Fibroblast of mammary gland (primary cell): Measurements from ENCODE around the gene FBXW2.

Source experiments
- DNase-seq: peaks from one replicate; pipeline ENCODE4 v3.0.0-alpha.2; 2010; ENCODE audit warnings: low read depth
- H3K4me3 ChIP-seq: 2 replicates; pipeline ENCODE4 v1.5.1; 2011; ENCODE audit warnings: low read depth, mild to moderate bottlenecking, low read length, moderate library complexity; ENCODE audit not compliant: control insufficient read depth
- CTCF ChIP-seq: conservative IDR thresholded peaks from 2 replicates; pipeline ENCODE4 v1.5.1; 2011; ENCODE audit warnings: low read depth, low read length, inconsistent platforms; ENCODE audit not compliant: control insufficient read depth, insufficient read depth

Gene FBXW2

DNA sequence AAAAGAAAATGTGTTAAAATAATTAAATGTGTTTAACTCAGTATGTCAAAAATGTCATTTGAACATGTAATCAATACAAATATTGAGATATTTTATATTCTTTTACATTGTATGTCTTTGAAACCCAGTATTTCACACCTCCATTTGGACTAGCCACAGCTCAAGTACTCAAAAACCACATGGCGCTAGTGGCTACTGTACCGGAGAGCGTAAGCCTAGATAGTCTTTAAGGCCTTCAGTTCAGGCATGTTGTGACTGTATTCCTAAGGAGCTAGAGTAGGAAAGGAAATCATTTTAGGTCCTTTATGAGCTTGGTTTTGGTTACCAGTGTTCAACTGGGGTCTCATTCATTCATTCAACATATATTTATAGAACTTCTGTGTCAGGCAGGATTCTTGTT, 12.8 kb downstream of the FBXW2 start:
- DNase-seq = no peak
- TF ChIP-seq CTCF = no peak
- no peak overlapping the region for H3K4me3 ChIP-seq

- no peak for TF ChIP-seq CTCF
Observed at GRCh38 chr9:120779227-120779626, 14.0 kb downstream of the FBXW2 start.

GRCh38 chr9:120778758-120779157, 14.5 kb downstream of the FBXW2 start:
- no peak for DNase-seq
- TF ChIP-seq CTCF = no peak
- H3K4me3 ChIP-seq = no peak overlapping the region

More at GRCh38 chr9:120779227-120779626, 14.0 kb downstream of the FBXW2 start:
- no peak for DNase-seq
- H3K4me3 ChIP-seq = no peak overlapping the region

DNA sequence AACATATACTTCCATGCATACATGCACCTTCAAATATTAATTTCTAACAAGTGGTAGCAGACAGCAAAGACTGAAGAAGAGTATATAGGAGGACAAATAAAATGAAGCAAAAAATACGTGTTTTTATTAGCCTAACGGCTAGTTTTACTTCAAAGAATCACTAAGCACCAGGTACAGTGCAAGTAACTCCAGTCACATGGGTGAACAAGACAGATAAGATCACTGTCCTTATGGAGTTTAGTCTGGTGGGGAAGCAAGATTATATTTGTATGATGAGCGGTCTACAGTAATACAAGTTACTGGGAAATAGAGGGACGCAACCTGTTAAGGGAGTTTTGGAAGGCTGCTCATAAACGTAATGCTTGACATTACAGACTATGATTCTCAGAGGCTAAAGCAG, 16.0 kb downstream of the FBXW2 start:
- no peak overlapping the region for H3K4me3 ChIP-seq
- no peak for DNase-seq
- TF ChIP-seq CTCF = no peak

GRCh38 chr9:120776788-120777187, 16.4 kb downstream of the FBXW2 start:
- DNase-seq = no peak
- TF ChIP-seq CTCF = no peak
- no peak overlapping the region for H3K4me3 ChIP-seq

- no peak for DNase-seq
- H3K4me3 ChIP-seq = no peak overlapping the region
- no peak for TF ChIP-seq CTCF
Observed at GRCh38 chr9:120775859-120776258, 17.4 kb downstream of the FBXW2 start.

GRCh38 chr9:120774719-120775118, 18.5 kb downstream of the FBXW2 start:
- H3K4me3 ChIP-seq = no peak overlapping the region
- TF ChIP-seq CTCF = no peak
- no peak for DNase-seq
